ENCODE measurements around the gene MEI1. TPM values are rescaled to one million over a fixed set of nuclear protein-coding genes. Genes with fewer than 3 reads are reported as not detected.

MEI1 gene
- total RNA-seq, 3 donors from 2014 or later (not counting 1 experiment from before 2014, with no cell fraction given) = 44.7 to 75.6 (median 50.3) TPM

GRCh38 chr22:41840216-41840615 lies 140.9 kb downstream of the MEI1 start:
- H3K4me3 Mint-ChIP-seq = no peak overlapping the region
- H3K27ac Mint-ChIP-seq = peak overlapping the region; percentile 41 to 56
- Histone ChIP-seq H3K27me3 (ENCODE audit: control insufficient read depth, insufficient read depth, low read length) (no peaks in the 10 kb centered on the region), H3K4me3 (ENCODE audit: low read length) (no peak overlapping the region), H3K27ac (ENCODE audit: low read length) (no peak overlapping the region), H3K36me3 (ENCODE audit: control insufficient read depth, insufficient read depth, low read length) (peaks cover 10% of the 10 kb centered on the region), H3K9me3 (ENCODE audit: control insufficient read depth, insufficient read depth, low read length) (no peaks in the 10 kb centered on the region), H3K4me1 (ENCODE audit: control insufficient read depth, insufficient read depth, low read length) (peaks cover 2% of the 10 kb centered on the region)
- peaks cover 33 to 58% of the 10 kb centered on the region in 2 donors for H3K4me1 Mint-ChIP-seq
- TF ChIP-seq CTCF (IDR thresholded peaks at IDR 0.05) = no peak
- no peaks in the 10 kb centered on the region for H3K36me3 Mint-ChIP-seq
- intact Hi-C loops (cut with micrococcal nuclease) = no loop called here
- WGBS (ENCODE audit: insufficient coverage) = 95% methylated on average over 4 of the region's 5 CpGs
- DNase-seq = no peak
- ATAC-seq = no peak
- H3K9me3 Mint-ChIP-seq = no peaks in the 10 kb centered on the region
- H3K27me3 Mint-ChIP-seq (ENCODE audit: low read depth in 2 of 2) = no peaks in the 10 kb centered on the region

- Mint-ChIP-seq H3K27me3 (ENCODE audit: low read depth in 2 of 2) (no peaks in the 10 kb centered on the region), H3K36me3 (no peaks in the 10 kb centered on the region), H3K27ac (peak overlapping the region; percentile 41 to 56), H3K9me3 (no peaks in the 10 kb centered on the region), H3K4me1 (peaks cover 43 to 63% of the 10 kb centered on the region in 2 donors), H3K4me3 (no peak overlapping the region)
- Histone ChIP-seq H3K27me3 (ENCODE audit: control insufficient read depth, insufficient read depth, low read length) (no peaks in the 10 kb centered on the region), H3K36me3 (ENCODE audit: control insufficient read depth, insufficient read depth, low read length) (peaks cover 7% of the 10 kb centered on the region), H3K27ac (ENCODE audit: low read length) (no peak overlapping the region), H3K4me1 (ENCODE audit: control insufficient read depth, insufficient read depth, low read length) (peaks cover 2% of the 10 kb centered on the region), H3K9me3 (ENCODE audit: control insufficient read depth, insufficient read depth, low read length) (no peaks in the 10 kb centered on the region), H3K4me3 (ENCODE audit: low read length) (no peak overlapping the region)
- TF ChIP-seq CTCF (IDR thresholded peaks at IDR 0.05) = no peak
- 85% methylated on average over 2 of the region's 3 CpGs for WGBS (ENCODE audit: insufficient coverage)
- intact Hi-C loops (cut with micrococcal nuclease) = no loop called here
- ATAC-seq (no peak), DNase-seq (no peak)
These were observed 141.9 kb downstream of the MEI1 start for GRCh38 chr22:41841085-41841712.

- no peaks in the 10 kb centered on the region for H3K9me3 ChIP-seq (ENCODE audit: control insufficient read depth, insufficient read depth, low read length)
- DNase-seq = no peak
- no peaks in the 10 kb centered on the region for H3K36me3 ChIP-seq (ENCODE audit: control insufficient read depth, insufficient read depth, low read length)
- no peaks in the 10 kb centered on the region for H3K36me3 Mint-ChIP-seq
- peaks cover 47 to 64% of the 10 kb centered on the region in 2 donors for H3K4me1 Mint-ChIP-seq
- no peak overlapping the region for H3K27ac ChIP-seq (ENCODE audit: low read length)
- H3K27me3 ChIP-seq (ENCODE audit: control insufficient read depth, insufficient read depth, low read length) = no peaks in the 10 kb centered on the region
- no peak for TF ChIP-seq CTCF (IDR thresholded peaks at IDR 0.05)
- H3K27ac Mint-ChIP-seq = no peak overlapping the region
- H3K4me3 ChIP-seq (ENCODE audit: low read length) = no peak overlapping the region
- peaks cover 5% of the 10 kb centered on the region for H3K4me1 ChIP-seq (ENCODE audit: control insufficient read depth, insufficient read depth, low read length)
- ATAC-seq = no peak
- no peaks in the 10 kb centered on the region for H3K9me3 Mint-ChIP-seq
- H3K4me3 Mint-ChIP-seq = no peak overlapping the region
- WGBS (ENCODE audit: insufficient coverage) = 94% methylated on average over 8 of the region's 8 CpGs
- intact Hi-C loops (cut with micrococcal nuclease) = no loop called here
- no peaks in the 10 kb centered on the region for H3K27me3 Mint-ChIP-seq (ENCODE audit: low read depth in 2 of 2)
These were observed 144.0 kb downstream of the MEI1 start for GRCh38 chr22:41842996-41843970.
